Colonic mucosa (tissue), 4 donors: Measurements from ENCODE around the gene TRPV4. TPM values are rescaled to one million over a fixed set of nuclear protein-coding genes. Genes with fewer than 3 reads are reported as not detected.
A peak's percentile ranks its signal among the peaks of the same experiment; 100 is the strongest.

ENCODE experiments used
- DNase-seq: peaks from one replicate; pipeline ENCODE4 v3.0.0-alpha.2; 2020
- H3K27ac ChIP-seq: fragments of 200-600 bp; one replicate; pipeline ENCODE4 v1.8.0; 2021
- H3K27me3 ChIP-seq: fragments of 200-600 bp; one replicate; pipeline ENCODE4 v1.8.0; 2021
- H3K36me3 ChIP-seq: fragments of 200-600 bp; one replicate; pipeline ENCODE4 v1.8.0; 2021
- H3K4me1 ChIP-seq: fragments of 200-600 bp; one replicate; pipeline ENCODE4 v1.8.0; 2021; ENCODE audit warnings: mild to moderate bottlenecking
- H3K4me3 ChIP-seq: fragments of 200-600 bp; one replicate; pipeline ENCODE4 v1.8.0; 2021
- H3K9ac ChIP-seq, 2 donors: one replicate each; pipeline ENCODE4 v1.7.0; 2013; ENCODE audit warnings: control low read depth in 2 of 2, low read depth in 2 of 2, low read length in 2 of 2
- H3K9me3 ChIP-seq: fragments of 200-600 bp; one replicate; pipeline ENCODE4 v1.8.0; 2021
- CTCF ChIP-seq: fragments of 200-600 bp; IDR thresholded peaks from one replicate; pipeline ENCODE4 v1.8.0; 2022; ENCODE audit warnings: antibody characterized with exemption, mild to moderate bottlenecking
- intact Hi-C: fragments of 100-400 bp; cut with DNase I; formaldehyde crosslinking; loops from one replicate; pipeline ENCODE4 v1.14.1; 2022
- total RNA-seq, 2 donors: library from RNA; stranded (reverse); fragmentation: NEBNext Ultra II Directional in 1 of 2; extraction: Animal tissue kit (Norgen Biotek cat#: 25700) in 1 of 2; gene quantifications; one replicate each; pipeline ENCODE4 v1.2.1, GENCODE V29; 2021
- donor health status: healthy.
- donor health status: DM: no; HTN: no; CAD: no.
- donor health status: DM: no; HTN: no; CAD: no.

Gene TRPV4
- total RNA-seq, 2 donors from 2014 or later = 0.10 to 0.32 TPM

- Histone ChIP-seq H3K4me3 (peak overlapping the region; percentile 68), H3K9me3 (no peaks in the 10 kb centered on the region), H3K4me1 (peaks cover 10% of the 10 kb centered on the region), H3K36me3 (no peaks in the 10 kb centered on the region), H3K27ac (peak overlapping the region; percentile 26), H3K9ac (peak overlapping the region; percentile 85 to 88), H3K27me3 (no peaks in the 10 kb centered on the region)
- no peak for TF ChIP-seq CTCF
- no peak for DNase-seq
- intact Hi-C loops = loop anchor here (5.0 kb wide), 1 partner anchor 72 kb away; no protein-coding TSS in a partner anchor
Observed at GRCh38 chr12:109879351-109880042, 46.3 kb upstream of the TRPV4 start.

GRCh38 chr12:109878749-109879148, 45.6 kb upstream of the TRPV4 start:
- TF ChIP-seq CTCF = no peak
- peaks cover 13% of the 10 kb centered on the region for H3K4me1 ChIP-seq

GRCh38 chr12:109878247-109878625, 45.0 kb upstream of the TRPV4 start:
- peaks cover 15% of the 10 kb centered on the region for H3K4me1 ChIP-seq
- no peak overlapping the region for H3K27ac ChIP-seq
- H3K9me3 ChIP-seq = no peaks in the 10 kb centered on the region
- H3K4me3 ChIP-seq = no peak overlapping the region
- no peaks in the 10 kb centered on the region for H3K27me3 ChIP-seq
- no peak for DNase-seq
- H3K36me3 ChIP-seq = no peaks in the 10 kb centered on the region
- no peak for TF ChIP-seq CTCF
- peak overlapping the region; percentile 48 to 88 for H3K9ac ChIP-seq
- intact Hi-C loops = no loop called here

More at GRCh38 chr12:109878749-109879148, 45.6 kb upstream of the TRPV4 start:
- H3K9me3 ChIP-seq = no peaks in the 10 kb centered on the region
- peak overlapping the region; percentile 41 to 88 for H3K9ac ChIP-seq
- H3K36me3 ChIP-seq = no peaks in the 10 kb centered on the region
- intact Hi-C loops = no loop called here
- no peak overlapping the region for H3K27ac ChIP-seq
- peak overlapping the region; percentile 68 for H3K4me3 ChIP-seq
- H3K27me3 ChIP-seq = no peaks in the 10 kb centered on the region
- DNase-seq = no peak

GRCh38 chr12:109877504-109878246, 44.5 kb upstream of the TRPV4 start:
- Histone ChIP-seq H3K9me3 (no peaks in the 10 kb centered on the region), H3K27me3 (no peaks in the 10 kb centered on the region), H3K27ac (no peak overlapping the region), H3K4me1 (peaks cover 15% of the 10 kb centered on the region), H3K9ac (peak overlapping the region in 1 of 2 donors; percentile 88), H3K36me3 (no peaks in the 10 kb centered on the region), H3K4me3 (no peak overlapping the region)
- TF ChIP-seq CTCF = no peak
- intact Hi-C loops = no loop called here
- DNase-seq = no peak

- TF ChIP-seq CTCF = no peak
- DNase-seq = no peak
- Histone ChIP-seq H3K9ac (peak overlapping the region in 1 of 2 donors; percentile 58), H3K4me3 (no peak overlapping the region), H3K36me3 (no peaks in the 10 kb centered on the region), H3K27me3 (no peaks in the 10 kb centered on the region), H3K9me3 (no peaks in the 10 kb centered on the region), H3K27ac (peak overlapping the region; percentile 71), H3K4me1 (peaks cover 21% of the 10 kb centered on the region)
- intact Hi-C loops = no loop called here
Observed at GRCh38 chr12:109876406-109876805, 43.2 kb upstream of the TRPV4 start.
